NCI-H1048 (cell line): ENCODE results near the gene PLCXD1.

ENCODE experiments used
- DNase-seq: peaks from one replicate; lab custom pipeline; 2025; lab: John Stamatoyannopoulos, UW

Gene PLCXD1

GRCh38 chrX:334971-335757 lies 54.0 kb downstream of the PLCXD1 start:
- no peak for DNase-seq

- DNase-seq = no peak
Measured at GRCh38 chrX:335758-336155, 54.6 kb downstream of the PLCXD1 start.

DNA sequence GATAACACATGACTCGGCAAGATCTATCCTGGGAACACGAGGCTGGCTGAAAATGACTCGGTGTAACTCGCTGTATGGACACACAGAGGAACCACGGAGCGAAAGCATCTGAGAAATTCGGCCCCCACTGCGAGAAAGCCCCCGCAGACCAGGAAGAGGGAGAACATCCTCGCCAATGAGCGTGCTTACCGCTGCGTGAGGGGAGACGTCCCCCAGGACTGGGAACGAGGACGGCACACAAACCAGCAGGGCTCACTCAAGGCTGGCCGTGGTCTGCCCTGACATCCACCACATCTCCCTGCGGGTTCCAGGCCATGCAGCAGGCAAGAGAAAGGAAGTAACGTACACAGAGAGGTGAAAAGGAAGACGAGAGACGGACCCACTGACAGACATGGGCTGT lies 55.0 kb downstream of the PLCXD1 start:
- no peak for DNase-seq

DNA sequence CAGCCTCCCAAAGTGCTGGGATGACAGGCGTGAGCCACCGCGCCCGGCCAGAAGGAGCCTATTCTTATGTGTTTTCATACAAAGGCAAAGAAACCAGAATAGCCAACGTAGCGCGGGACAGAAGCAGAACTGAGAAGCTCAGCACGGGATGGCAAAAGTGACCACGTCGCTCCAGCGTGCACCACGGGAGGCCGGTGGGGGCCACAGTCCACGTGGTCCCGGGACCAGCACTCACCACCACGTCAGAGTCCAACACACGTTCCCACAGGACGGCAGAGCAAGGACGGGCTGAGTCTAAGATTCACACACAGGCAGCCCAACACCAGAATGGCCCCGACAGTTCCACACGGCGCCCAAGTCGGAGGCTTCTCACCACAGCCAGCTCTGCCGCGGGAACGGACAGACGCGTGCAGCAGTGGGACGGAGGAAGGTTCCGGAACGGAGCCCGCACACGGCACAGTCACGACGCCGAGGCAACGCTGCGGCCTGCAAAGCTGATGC lies 56.2 kb downstream of the PLCXD1 start:
- no peak for DNase-seq

DNA sequence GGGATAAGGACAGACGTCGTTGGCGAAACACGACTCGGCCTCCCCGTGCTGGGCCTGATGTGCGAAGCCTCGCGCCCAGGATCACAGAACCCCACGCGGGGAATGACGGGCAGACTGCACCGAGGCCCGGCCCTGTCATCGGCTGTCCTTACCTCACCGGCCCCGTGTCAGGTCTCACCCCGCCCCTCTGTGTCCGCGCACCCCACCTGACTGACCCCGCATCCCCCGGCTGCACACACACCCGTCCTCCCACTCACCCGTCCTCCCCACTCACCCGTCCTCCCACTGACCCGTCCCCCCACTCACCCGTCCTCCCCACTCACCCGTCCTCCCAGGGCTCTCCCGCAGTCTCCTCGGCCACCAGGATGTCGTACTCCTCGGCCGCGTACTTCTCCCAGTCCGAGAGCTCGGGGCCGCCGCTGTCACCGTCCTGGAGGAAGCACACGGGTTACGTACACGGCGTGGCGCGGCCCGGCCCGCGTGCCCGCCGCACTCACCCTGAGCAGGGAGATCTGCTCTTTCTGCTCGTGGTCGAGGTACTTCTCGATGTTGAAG lies 57.2 kb downstream of the PLCXD1 start:
- no peak for DNase-seq

DNA sequence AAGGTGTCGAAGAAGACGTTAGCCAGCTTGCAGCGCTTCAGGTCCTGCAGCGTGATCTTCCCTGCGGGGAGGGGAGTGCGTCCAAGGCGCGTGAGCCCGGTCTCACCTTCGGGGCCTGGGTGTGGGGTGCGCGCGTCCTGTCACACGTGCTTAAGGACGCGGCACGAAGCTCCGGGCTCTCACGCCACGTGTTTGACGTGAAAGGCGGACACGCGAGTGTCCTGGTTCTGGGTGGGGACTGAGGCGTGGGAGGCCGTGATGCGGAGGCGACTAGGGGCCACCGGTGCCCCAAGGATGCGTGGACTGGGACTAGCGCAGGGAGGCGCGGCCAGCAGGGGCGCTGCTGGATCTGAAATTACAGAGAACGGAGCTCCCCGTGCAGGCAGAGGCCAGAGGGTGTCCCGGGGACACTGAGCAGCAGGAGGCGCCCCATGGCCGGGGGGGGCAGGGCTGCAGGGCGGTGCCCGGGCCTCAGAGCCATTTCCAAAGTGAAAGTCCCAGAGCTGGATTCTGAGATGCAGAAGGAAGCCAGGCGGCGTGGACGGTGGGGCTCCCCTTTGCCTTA lies 57.7 kb downstream of the PLCXD1 start:
- no peak for DNase-seq

- DNase-seq = no peak
Measured at GRCh38 chrX:340121-340520, 58.9 kb downstream of the PLCXD1 start.

DNA sequence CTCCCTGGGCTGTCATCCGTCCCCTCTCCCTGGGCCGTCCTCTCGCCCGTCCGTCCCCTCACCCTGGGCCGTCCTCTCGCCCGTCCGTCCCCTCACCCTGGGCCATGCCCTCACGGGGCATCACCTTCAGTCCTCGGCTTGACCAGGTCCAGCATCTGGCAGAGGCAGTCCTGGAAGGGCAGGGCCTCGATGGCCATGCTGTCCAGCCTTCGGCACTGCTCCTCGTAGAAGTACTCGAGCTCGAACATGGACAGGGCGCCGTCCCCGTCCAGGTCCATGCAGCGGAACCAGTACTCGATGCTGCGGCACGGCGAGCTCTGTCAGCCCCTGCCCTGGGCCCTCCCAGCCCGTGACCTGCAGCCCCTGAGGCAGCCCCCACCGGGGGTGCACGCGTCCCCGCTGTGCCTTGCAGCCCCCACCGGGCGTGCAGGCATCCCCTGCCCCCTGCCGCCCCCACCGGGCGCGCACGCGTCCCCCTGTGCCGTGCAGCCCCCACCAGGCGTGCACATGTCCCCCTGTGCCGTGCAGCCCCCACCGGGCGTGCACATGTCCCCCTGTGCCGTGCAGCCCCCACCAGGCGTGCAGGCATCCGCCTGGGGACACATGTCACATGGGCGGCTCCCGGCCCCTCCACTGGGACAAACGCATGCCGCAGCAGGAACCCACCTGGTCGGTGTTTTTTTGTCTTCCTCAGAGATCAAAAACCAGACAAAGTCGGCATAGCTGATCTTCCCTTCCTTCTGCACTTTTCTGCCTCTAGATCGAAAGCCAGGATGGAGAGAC lies 59.7 kb downstream of the PLCXD1 start:
- no peak for DNase-seq

GRCh38 chrX:341541-342101 lies 60.4 kb downstream of the PLCXD1 start:
- no peak for DNase-seq

GRCh38 chrX:344371-344901 lies 63.3 kb downstream of the PLCXD1 start:
- DNase-seq = no peak

DNA sequence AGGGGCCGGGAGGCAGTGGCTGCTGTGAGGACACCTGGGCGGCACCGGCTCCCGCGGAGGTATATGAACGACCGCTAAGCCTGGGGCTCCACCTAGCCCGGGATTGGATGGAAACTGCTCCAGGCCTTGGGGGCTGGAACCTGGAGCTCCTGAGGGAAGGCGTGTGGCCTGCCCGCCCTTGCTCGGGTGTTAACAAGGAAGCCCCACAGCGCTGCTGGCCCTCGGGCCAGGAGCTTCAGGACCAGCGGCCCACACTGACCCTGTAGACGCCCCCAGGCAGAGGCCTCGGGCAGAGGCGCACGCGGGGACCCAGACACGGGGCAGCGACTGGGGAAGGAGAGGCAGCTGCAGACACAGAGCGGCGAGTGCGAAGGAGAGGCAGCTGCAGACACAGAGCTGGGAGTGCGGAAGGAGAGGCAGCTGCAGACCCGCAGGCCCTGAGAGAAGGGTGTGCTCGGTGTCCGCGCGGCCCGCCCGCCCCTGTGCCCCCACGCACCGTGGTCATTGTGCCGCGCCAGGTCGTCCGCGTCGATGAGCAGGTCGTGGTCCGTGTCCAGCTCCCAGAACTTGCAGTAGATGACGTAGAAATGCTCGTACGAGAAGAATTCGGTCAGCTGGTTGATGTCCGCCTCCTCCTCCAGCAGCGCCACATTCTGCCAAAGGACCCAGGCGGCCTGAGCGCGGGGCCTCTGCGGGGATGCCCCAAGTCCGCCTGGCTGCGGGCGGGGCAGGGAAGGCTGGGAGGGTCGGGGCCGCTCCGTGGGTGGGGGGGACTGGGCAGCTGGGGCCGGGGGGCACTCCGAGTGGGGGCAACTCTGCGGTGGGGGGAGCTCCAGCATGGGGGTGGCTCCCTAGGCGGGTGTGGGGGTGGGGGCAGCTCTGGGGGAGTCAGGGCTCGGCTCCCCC lies 64.1 kb downstream of the PLCXD1 start:
- no peak for DNase-seq

DNA sequence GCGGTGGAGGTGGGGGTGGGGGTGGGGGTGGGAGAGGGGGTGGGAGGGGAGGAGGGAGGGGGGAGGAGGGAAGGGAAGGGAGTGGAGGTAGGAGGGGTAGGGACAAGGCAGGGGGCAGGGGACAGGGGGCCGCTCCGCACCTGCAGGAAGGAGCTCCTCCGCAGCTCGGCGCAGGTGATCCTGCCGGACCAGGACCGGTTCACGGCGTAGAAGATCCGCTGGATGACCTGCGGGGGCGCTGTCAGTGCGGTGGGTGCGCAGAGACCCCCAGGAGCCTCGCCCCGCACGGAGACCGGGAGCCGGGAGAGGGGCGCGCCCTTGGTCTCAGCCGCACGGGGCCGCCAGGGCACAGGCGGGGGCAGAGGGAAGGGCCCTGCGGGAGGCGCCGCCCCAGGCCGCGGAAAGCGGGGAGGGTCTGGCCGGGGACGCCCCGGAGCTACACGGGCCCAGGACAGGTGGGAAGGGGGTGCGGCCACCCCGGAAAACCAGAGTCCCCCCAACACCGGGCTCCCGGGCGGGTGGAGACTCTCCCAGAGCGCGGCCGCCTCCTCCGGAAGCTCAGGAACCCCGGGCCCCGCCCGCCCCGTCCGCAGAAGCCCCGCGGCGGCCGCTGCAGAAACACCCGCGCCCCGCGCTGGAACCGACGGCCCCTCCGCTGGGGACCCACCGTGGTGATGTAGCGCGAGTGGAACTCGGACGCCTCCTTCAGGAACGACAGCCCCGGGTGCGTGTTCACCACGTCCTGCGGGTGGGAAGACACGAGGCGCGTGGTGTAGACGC lies 65.0 kb downstream of the PLCXD1 start:
- DNase-seq = no peak

DNA sequence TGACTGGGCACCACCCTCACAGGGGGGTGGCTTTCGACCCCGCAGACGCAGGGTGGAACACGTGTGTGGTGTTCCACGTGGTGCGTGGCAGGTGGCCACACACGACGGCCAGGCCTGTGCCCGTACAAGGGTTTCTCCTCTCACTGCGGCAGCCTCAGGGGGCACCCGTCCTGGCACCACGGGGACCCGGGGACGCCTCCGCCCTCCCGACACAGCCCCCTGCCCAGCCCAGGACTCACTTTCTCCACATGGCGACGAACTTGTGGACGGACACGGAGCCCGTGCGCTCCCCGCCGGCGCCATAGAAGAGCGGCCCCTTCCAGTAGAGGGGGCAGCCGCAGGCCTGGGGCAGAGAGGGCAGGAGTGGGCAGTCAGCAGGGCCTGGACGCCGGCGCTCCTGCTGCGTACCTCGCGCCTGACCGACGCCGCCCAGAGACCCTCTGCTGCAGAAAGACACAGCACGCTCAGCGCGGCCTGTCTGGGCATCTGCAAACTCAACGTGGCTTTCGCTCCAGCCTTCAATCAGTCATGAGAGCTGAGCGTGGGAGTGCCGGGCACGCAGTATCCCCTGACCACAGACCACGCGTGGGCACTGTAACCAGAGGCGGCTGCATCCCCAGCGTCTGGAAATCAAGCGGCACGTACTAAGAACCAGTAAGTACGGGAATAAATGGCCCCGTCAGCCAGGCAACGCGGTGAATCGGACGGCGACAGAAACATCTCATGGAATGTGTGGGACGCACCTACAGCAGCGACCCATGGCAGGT lies 66.4 kb downstream of the PLCXD1 start:
- DNase-seq = no peak

- no peak for DNase-seq
Measured at GRCh38 chrX:348461-349117, 67.4 kb downstream of the PLCXD1 start.

DNA sequence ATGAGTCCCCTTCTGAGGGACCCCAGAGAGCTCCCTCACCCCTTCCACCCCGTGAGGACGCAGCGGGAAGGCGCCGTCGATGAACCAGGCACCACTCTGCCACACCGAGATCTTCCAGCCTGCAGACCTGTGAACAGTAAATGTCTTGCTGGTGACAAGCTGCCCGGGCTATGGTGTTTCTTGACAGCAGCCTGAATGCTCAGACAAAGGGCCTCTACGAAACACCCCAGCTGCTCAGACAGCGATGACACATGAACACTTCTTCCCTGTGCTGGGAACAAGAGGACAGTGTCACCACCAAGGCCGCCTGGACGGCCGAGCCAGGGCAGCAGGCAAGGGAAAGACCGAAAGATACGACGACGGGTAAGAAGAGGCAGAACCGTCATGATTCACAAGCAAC lies 68.0 kb downstream of the PLCXD1 start:
- no peak for DNase-seq

DNA sequence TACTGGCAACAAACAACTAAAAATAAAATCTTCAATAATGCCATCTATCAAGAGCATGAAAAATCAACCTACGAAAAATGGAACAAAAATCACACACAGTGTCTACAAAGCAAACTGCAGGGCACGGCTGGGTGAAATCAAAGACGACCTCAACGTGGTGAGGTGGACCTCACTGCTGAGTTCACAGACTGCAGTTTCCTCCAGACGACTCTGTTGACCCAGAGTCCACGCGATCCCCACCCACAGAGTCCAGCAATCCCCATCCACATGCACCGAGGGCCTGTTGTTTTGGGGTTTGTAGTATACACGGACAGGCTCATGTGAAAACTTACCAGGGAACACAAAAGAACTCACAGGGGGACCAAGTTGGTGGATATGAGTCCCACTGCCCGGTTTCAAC lies 68.5 kb downstream of the PLCXD1 start:
- DNase-seq = no peak

DNA sequence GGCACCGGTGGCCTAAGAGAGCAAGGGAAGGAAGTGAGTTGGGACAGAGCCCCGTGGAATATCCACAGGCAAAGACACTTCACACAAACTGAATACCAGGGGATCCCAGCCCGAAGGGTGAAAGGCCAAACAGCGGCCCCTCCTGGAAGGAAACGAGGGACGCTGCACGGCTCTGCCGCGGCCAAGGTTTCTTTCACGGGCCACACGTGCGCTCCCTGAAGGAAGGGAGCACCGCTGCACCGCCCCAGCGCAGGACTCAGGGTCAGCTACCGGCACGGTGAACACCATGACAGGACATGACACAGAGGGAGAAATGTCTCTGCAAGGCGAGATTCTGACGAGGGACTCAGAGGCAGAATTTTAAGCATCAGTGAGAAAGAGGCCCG lies 69.0 kb downstream of the PLCXD1 start:
- DNase-seq = no peak

DNA sequence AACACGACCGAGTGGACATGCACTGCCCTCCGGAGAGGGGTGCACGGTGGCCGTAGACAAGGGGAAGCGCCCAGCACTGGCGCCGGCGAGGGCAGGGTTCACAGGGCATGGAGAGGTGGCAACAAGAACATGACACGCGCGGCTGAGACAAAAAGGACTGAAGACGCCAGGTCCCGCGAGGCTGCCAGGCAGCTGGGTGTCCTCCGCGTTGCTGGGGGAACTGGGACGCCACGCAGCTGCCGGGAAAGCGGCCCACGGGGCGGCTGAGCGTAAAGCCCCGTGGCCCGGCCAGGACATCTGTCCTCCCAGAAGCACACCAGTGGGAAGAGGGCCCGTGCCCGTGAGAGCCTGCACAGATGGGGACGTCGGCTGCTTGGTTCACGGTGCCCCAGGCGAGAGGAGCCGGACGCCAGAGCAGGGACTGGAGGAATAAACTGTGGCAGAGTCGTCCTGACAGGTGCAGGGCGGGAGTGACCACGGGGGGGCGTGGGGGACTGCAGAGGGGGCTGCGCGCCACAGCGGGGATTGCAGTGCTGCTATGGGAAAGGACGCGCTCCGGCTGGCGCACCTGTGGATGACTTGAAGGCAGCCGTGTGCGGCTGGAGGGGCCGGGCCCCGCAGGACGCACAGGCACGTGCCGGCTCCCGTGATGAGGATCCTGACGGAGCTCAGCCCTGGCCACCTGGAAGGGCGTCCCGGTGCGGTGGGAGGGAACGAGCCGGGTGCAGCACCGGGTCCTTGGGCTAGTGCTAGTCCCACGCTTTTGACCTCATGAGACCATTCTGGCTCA lies 69.5 kb downstream of the PLCXD1 start:
- DNase-seq = no peak
